Measurements from ENCODE around the gene BCL7C.

The BCL7C gene

DNA sequence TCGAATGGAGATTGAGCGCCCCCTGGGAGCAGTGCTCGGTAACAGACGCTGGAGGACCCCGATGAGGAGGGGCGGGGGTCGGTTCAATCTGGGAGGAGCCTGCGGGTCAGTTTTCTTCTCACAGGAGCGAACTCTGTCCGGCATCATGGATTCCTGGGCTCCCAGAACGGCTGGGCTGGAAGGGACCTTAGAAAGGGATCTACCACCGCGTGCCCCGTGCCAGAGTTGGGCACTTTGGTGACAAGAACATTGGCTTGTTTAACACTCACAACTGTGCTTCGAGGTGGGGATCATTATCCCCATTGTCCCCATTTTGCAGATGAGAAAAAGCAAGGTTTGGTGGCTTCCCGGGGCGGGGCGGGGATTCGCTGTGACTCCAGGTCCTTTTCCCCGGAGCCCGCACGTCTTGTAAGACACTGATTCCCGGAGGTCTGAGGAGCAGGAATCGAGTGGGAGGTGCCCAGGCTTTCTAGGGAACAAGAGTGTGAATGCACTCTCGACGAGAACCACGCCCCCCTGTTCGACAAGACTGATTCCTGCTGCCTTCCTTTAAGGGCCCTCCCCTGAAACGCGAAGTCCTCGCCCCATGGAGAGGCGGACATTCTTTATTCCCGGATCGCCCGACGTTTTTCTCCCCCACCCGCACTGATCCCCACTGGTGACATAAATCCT, 28.0 kb upstream of the BCL7C start:
- no peak overlapping the region for H3K27ac ChIP-seq (ENCODE audit: low read length)
- H3K9me2 ChIP-seq (replicated peaks; ENCODE audit: insufficient read depth, low read length), result no peaks in the 10 kb centered on the region
- peaks cover 3% of the 10 kb centered on the region; the same call in 1 of the 2 replicates for H3F3A ChIP-seq (ENCODE audit: insufficient read depth, low read length)
- peak overlapping the region; percentile 92 for H3K4me3 ChIP-seq (ENCODE audit: low read length)
- H3K27me3 ChIP-seq (replicated peaks; ENCODE audit: insufficient read depth, low read length), result no peaks in the 10 kb centered on the region
- H3K9me3 ChIP-seq (replicated peaks; ENCODE audit: insufficient read depth, low read length), result no peaks in the 10 kb centered on the region
- peaks cover 3% of the 10 kb centered on the region; the same call in 1 of the 2 replicates for H3K79me2 ChIP-seq (ENCODE audit: low read length)
- H3K9ac ChIP-seq (ENCODE audit: low read length), result peak overlapping the region; percentile 34; the same call in 1 of the 2 replicates
- 0 out of 2 replicates have a peak, but pooled peaks cover 6% of the 10 kb centered on the region for H3K4me1 ChIP-seq (ENCODE audit: low read length)
- TF ChIP-seq EZH2phosphoT487 (IDR thresholded peaks at IDR 0.05; ENCODE audit: low read length), result no peak
- TF ChIP-seq, protein P1, sequence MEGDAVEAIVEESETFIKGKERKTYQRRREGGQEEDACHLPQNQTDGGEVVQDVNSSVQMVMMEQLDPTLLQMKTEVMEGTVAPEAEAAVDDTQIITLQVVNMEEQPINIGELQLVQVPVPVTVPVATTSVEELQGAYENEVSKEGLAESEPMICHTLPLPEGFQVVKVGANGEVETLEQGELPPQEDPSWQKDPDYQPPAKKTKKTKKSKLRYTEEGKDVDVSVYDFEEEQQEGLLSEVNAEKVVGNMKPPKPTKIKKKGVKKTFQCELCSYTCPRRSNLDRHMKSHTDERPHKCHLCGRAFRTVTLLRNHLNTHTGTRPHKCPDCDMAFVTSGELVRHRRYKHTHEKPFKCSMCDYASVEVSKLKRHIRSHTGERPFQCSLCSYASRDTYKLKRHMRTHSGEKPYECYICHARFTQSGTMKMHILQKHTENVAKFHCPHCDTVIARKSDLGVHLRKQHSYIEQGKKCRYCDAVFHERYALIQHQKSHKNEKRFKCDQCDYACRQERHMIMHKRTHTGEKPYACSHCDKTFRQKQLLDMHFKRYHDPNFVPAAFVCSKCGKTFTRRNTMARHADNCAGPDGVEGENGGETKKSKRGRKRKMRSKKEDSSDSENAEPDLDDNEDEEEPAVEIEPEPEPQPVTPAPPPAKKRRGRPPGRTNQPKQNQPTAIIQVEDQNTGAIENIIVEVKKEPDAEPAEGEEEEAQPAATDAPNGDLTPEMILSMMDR (IDR thresholded peaks at IDR 0.05; ENCODE audit: low read length), result peak; percentile 86
- peak overlapping the region; percentile 71 for H2AFZ ChIP-seq (ENCODE audit: low read length)
- H3K4me2 ChIP-seq (ENCODE audit: low read depth, low read length), result peak overlapping the region; percentile 97
- no peaks in the 10 kb centered on the region for H3K36me3 ChIP-seq (replicated peaks; ENCODE audit: insufficient read depth, low read length)
- DNase-seq, result peak; percentile 70
- no peaks in the 10 kb centered on the region for H4K20me1 ChIP-seq (ENCODE audit: insufficient read depth, low read length)

DNA sequence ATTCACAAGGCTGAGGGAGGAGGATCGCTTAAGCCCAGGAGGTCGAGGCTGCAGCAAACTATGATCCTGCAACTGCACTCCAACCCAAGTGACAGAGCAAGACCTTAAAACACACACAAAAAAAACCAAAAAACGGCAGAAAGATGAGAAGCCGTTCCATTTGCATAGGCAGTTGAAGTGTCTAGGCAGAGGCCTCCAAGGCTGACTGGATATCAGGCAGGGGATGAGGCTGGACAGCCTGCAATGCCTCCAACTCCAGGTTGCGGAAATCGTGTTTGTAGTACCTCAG, 27.5 kb upstream of the BCL7C start:
- H3K9ac ChIP-seq (ENCODE audit: low read length), result no peak overlapping the region
- no peaks in the 10 kb centered on the region for H3K36me3 ChIP-seq (replicated peaks; ENCODE audit: insufficient read depth, low read length)
- 0 out of 2 replicates have a peak, but pooled peaks cover 6% of the 10 kb centered on the region for H3K4me1 ChIP-seq (ENCODE audit: low read length)
- H3K79me2 ChIP-seq (ENCODE audit: low read length), result peaks cover 3% of the 10 kb centered on the region; the same call in 1 of the 2 replicates
- TF ChIP-seq, protein P1 (IDR thresholded peaks at IDR 0.05; ENCODE audit: low read length), result no peak
- TF ChIP-seq EZH2phosphoT487 (IDR thresholded peaks at IDR 0.05; ENCODE audit: low read length) (no peak), EZH2 (optimal IDR thresholded peaks at IDR 0.05; ENCODE audit: low read depth, low read length) (no peak)
- no peaks in the 10 kb centered on the region for H3K9me3 ChIP-seq (replicated peaks; ENCODE audit: insufficient read depth, low read length)
- H3K9me2 ChIP-seq (replicated peaks; ENCODE audit: insufficient read depth, low read length), result no peaks in the 10 kb centered on the region
- DNase-seq, result no peak
- H3K4me3 ChIP-seq (ENCODE audit: low read length), result peak overlapping the region; percentile 92
- no peaks in the 10 kb centered on the region for H4K20me1 ChIP-seq (ENCODE audit: insufficient read depth, low read length)
- no peaks in the 10 kb centered on the region for H3K27me3 ChIP-seq (replicated peaks; ENCODE audit: insufficient read depth, low read length)
- peaks cover 3% of the 10 kb centered on the region; the same call in 1 of the 2 replicates for H3F3A ChIP-seq (ENCODE audit: insufficient read depth, low read length)
- peak overlapping the region; percentile 97 for H3K4me2 ChIP-seq (ENCODE audit: low read depth, low read length)
- no peak overlapping the region for H3K27ac ChIP-seq (ENCODE audit: low read length)
- peak overlapping the region; percentile 71; the same call in 1 of the 2 replicates for H2AFZ ChIP-seq (ENCODE audit: low read length)

DNA sequence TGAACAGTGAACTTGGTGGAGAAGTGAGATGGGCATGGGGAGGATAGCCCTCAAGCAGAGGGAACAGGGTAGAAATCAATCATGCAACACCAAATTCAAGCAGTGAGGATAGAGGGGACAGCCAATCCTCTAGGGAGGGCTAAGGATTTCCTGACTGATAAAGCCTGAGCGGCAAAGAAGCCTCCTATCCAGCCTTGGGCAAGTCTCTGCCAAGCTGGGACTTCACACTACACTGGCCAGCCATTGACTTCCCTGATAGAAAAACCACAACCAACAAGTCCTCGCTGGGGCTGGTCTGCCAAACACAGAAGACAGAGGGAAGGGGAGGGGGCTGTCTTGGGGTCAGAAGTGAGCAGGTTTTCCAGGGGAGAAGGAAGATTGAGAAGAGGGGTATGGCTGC, 27.0 kb upstream of the BCL7C start:
- Histone ChIP-seq H3K9ac (ENCODE audit: low read length) (no peak overlapping the region), H3K79me2 (ENCODE audit: low read length) (peaks cover 3% of the 10 kb centered on the region; the same call in 1 of the 2 replicates), H2AFZ (ENCODE audit: low read length) (no peak overlapping the region), H3K36me3 (replicated peaks; ENCODE audit: insufficient read depth, low read length) (no peaks in the 10 kb centered on the region), H3K4me3 (ENCODE audit: low read length) (no peak overlapping the region), H3K9me3 (replicated peaks; ENCODE audit: insufficient read depth, low read length) (no peaks in the 10 kb centered on the region), H3K9me2 (replicated peaks; ENCODE audit: insufficient read depth, low read length) (no peaks in the 10 kb centered on the region), H3K4me2 (ENCODE audit: low read depth, low read length) (no peak overlapping the region), H3F3A (ENCODE audit: insufficient read depth, low read length) (peaks cover 3% of the 10 kb centered on the region; the same call in 1 of the 2 replicates), H3K27me3 (replicated peaks; ENCODE audit: insufficient read depth, low read length) (no peaks in the 10 kb centered on the region), H3K27ac (ENCODE audit: low read length) (no peak overlapping the region), H3K4me1 (ENCODE audit: low read length) (0 out of 2 replicates have a peak, but pooled peaks cover 6% of the 10 kb centered on the region), H4K20me1 (ENCODE audit: insufficient read depth, low read length) (no peaks in the 10 kb centered on the region)
- DNase-seq, result no peak
- TF ChIP-seq, protein P1 (IDR thresholded peaks at IDR 0.05; ENCODE audit: low read length), result no peak
- TF ChIP-seq EZH2 (optimal IDR thresholded peaks at IDR 0.05; ENCODE audit: low read depth, low read length) (no peak), EZH2phosphoT487 (IDR thresholded peaks at IDR 0.05; ENCODE audit: low read length) (no peak)

Measured in MM.1S (cell line).